ENCODE measurements around the gene PURA. TPM values are rescaled to one million over a fixed set of nuclear protein-coding genes. Genes with fewer than 3 reads are reported as not detected.

The PURA gene
- total RNA-seq, 4 donors from 2014 or later = 35.1 to 56.8 (median 42.5) TPM

GRCh38 chr5:140093179-140093578, 20.7 kb upstream of the PURA start:
- DNase-seq (ENCODE audit: low spot score in 2 of 2) = no peak
- WGBS, 2 donors = 60 to 61% methylated on average over 1 of the region's 1 CpG
- H3K27ac ChIP-seq = no peak overlapping the region
- no peak overlapping the region for H3K4me3 ChIP-seq
- H3K4me1 ChIP-seq = no peaks in the 10 kb centered on the region
- H3K27me3 ChIP-seq = no peaks in the 10 kb centered on the region
- TF ChIP-seq CTCF (IDR thresholded peaks at IDR 0.05) (no peak), POLR2A (IDR thresholded peaks at IDR 0.05) (no peak), EP300 (IDR thresholded peaks at IDR 0.05) (no peak)
- H3K9me3 ChIP-seq = peaks cover 0 to 23% (median 4%) of the 10 kb centered on the region in 4 donors
- no peaks in the 10 kb centered on the region for H3K36me3 ChIP-seq

GRCh38 chr5:140093866-140094265, 20.0 kb upstream of the PURA start:
- peaks cover 0 to 23% (median 4%) of the 10 kb centered on the region in 4 donors for H3K9me3 ChIP-seq
- no peaks in the 10 kb centered on the region for H3K27me3 ChIP-seq
- 76 to 79% methylated on average over 1 of the region's 1 CpG for WGBS, 2 donors
- H3K4me3 ChIP-seq = no peak overlapping the region
- H3K27ac ChIP-seq = no peak overlapping the region
- H3K36me3 ChIP-seq = no peaks in the 10 kb centered on the region
- TF ChIP-seq CTCF (IDR thresholded peaks at IDR 0.05) = no peak
- TF ChIP-seq POLR2A (IDR thresholded peaks at IDR 0.05) = no peak
- no peak for TF ChIP-seq EP300 (IDR thresholded peaks at IDR 0.05)
- H3K4me1 ChIP-seq = no peaks in the 10 kb centered on the region
- no peak for DNase-seq (ENCODE audit: low spot score in 2 of 2)

- H3K4me3 ChIP-seq = no peak overlapping the region
- DNase-seq (ENCODE audit: low spot score in 2 of 2) = no peak
- no peak overlapping the region for H3K27ac ChIP-seq
- TF ChIP-seq POLR2A (IDR thresholded peaks at IDR 0.05) (no peak), EP300 (IDR thresholded peaks at IDR 0.05) (no peak), CTCF (IDR thresholded peaks at IDR 0.05) (no peak)
- no peaks in the 10 kb centered on the region for H3K27me3 ChIP-seq
- no peaks in the 10 kb centered on the region for H3K4me1 ChIP-seq
- no peaks in the 10 kb centered on the region for H3K36me3 ChIP-seq
- H3K9me3 ChIP-seq = peaks cover 0 to 16% (median 4%) of the 10 kb centered on the region in 4 donors
Measured at GRCh38 chr5:140094889-140095288, 19.0 kb upstream of the PURA start.

- no peak overlapping the region for H3K4me3 ChIP-seq
- no peaks in the 10 kb centered on the region for H3K27me3 ChIP-seq
- WGBS, 2 donors = 86 to 88% methylated on average over 1 of the region's 1 CpG
- H3K36me3 ChIP-seq = no peaks in the 10 kb centered on the region
- no peak for DNase-seq (ENCODE audit: low spot score in 2 of 2)
- peaks cover 0 to 4% (median 1%) of the 10 kb centered on the region in 4 donors for H3K4me1 ChIP-seq
- TF ChIP-seq EP300 (IDR thresholded peaks at IDR 0.05) = no peak
- no peak for TF ChIP-seq POLR2A (IDR thresholded peaks at IDR 0.05)
- no peak for TF ChIP-seq CTCF (IDR thresholded peaks at IDR 0.05)
- H3K9me3 ChIP-seq = no peaks in the 10 kb centered on the region
- H3K27ac ChIP-seq = no peak overlapping the region
Measured at GRCh38 chr5:140101179-140101578, 12.7 kb upstream of the PURA start.

GRCh38 chr5:140103154-140103553, 10.8 kb upstream of the PURA start:
- WGBS, 2 donors = 75 to 79% methylated on average over 1 of the region's 1 CpG
- Histone ChIP-seq H3K36me3 (no peaks in the 10 kb centered on the region), H3K9me3 (no peaks in the 10 kb centered on the region), H3K4me3 (no peak overlapping the region), H3K4me1 (peaks cover 0 to 13% (median 7%) of the 10 kb centered on the region in 4 donors), H3K27me3 (no peaks in the 10 kb centered on the region), H3K27ac (no peak overlapping the region)
- DNase-seq (ENCODE audit: low spot score in 2 of 2) = no peak
- no peak for TF ChIP-seq EP300 (IDR thresholded peaks at IDR 0.05)
- TF ChIP-seq CTCF (IDR thresholded peaks at IDR 0.05) = no peak
- TF ChIP-seq POLR2A (IDR thresholded peaks at IDR 0.05) = no peak
